Fibroblast of pulmonary artery (primary cell): ENCODE results near the gene SLC2A1.

Source experiments
- DNase-seq: peaks from one replicate; pipeline ENCODE4 v3.0.0-alpha.2; 2010; ENCODE audit warnings: low read depth
- H3K4me3 ChIP-seq: replicated peaks from 2 replicates; pipeline ENCODE4 v1.5.1; 2011; ENCODE audit warnings: low read depth, mild to moderate bottlenecking, control low read depth, low read length, moderate library complexity
- CTCF ChIP-seq: IDR thresholded peaks from 2 replicates; pipeline ENCODE4 v1.5.1; 2011; ENCODE audit warnings: mild to moderate bottlenecking, control low read depth, low read length, inconsistent platforms; ENCODE audit errors: missing control alignments

SLC2A1 gene

GRCh38 chr1:42886046-42886739, 72.5 kb downstream of the SLC2A1 start:
- no peak overlapping the region for H3K4me3 ChIP-seq
- no peak for TF ChIP-seq CTCF
- DNase-seq = no peak

GRCh38 chr1:42880384-42880783, 78.3 kb downstream of the SLC2A1 start:
- no peak for DNase-seq

GRCh38 chr1:42877380-42877779, 81.3 kb downstream of the SLC2A1 start:
- H3K4me3 ChIP-seq = no peak overlapping the region
- no peak for DNase-seq
- TF ChIP-seq CTCF = no peak

More at GRCh38 chr1:42880384-42880783, 78.3 kb downstream of the SLC2A1 start:
- H3K4me3 ChIP-seq = no peak overlapping the region
- no peak for TF ChIP-seq CTCF

- H3K4me3 ChIP-seq = no peak overlapping the region
- no peak for DNase-seq
- no peak for TF ChIP-seq CTCF
Measured at GRCh38 chr1:42876009-42876408, 82.7 kb downstream of the SLC2A1 start.
